B cell (primary cell): ENCODE data around the gene GATAD2B.

Experiments
- EZH2 ChIP-seq: IDR thresholded peaks from 2 replicates; pipeline ENCODE4 v1.6.1; 2012; ENCODE audit warnings: borderline replicate concordance, low read depth, mild to moderate bottlenecking, moderate library complexity, low read length; ENCODE audit not compliant: insufficient read depth, poor library complexity, severe bottlenecking
- TF ChIP-seq, protein P1 (sequence below): fragments of 200-600 bp; IDR thresholded peaks from one replicate; pipeline ENCODE4 v1.8.0; 2022; ENCODE audit warnings: antibody characterized with exemption, mild to moderate bottlenecking

DNA sequence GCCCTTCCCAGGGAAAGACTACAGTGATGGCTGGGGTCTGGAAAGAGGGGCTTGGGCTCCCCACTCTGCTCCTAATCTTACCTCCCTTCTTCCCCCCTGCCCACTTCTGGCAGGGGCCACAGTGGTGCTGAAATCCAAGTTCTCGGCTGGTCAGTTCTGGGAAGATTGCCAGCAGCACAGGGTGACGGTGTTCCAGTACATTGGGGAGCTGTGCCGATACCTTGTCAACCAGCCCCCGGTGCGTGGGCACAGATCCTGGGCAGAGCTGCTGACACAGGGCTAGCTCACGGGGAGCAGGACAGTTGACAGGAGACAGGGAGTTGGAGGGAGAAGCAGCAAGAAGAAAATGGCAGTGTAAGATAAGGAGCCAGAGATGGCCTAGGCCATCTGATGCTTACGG, 145.1 kb downstream of the GATAD2B start:
- no peak for TF ChIP-seq EZH2
- TF ChIP-seq, protein P1, sequence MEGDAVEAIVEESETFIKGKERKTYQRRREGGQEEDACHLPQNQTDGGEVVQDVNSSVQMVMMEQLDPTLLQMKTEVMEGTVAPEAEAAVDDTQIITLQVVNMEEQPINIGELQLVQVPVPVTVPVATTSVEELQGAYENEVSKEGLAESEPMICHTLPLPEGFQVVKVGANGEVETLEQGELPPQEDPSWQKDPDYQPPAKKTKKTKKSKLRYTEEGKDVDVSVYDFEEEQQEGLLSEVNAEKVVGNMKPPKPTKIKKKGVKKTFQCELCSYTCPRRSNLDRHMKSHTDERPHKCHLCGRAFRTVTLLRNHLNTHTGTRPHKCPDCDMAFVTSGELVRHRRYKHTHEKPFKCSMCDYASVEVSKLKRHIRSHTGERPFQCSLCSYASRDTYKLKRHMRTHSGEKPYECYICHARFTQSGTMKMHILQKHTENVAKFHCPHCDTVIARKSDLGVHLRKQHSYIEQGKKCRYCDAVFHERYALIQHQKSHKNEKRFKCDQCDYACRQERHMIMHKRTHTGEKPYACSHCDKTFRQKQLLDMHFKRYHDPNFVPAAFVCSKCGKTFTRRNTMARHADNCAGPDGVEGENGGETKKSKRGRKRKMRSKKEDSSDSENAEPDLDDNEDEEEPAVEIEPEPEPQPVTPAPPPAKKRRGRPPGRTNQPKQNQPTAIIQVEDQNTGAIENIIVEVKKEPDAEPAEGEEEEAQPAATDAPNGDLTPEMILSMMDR, result no peak
